Measurements from ENCODE around the gene EIF4G3. TPM values are rescaled to one million over a fixed set of nuclear protein-coding genes. Genes with fewer than 3 reads are reported as not detected.

EIF4G3 gene
- total RNA-seq, 4 donors from 2014 or later, result 41.2 to 57.3 (median 50.0) TPM

GRCh38 chr1:20975668-20976067 is 201.0 kb downstream of the EIF4G3 start:
- 93 to 98% methylated on average over 1 of the region's 1 CpG for WGBS, 2 donors
- Histone ChIP-seq H3K4me3 (no peak overlapping the region), H3K27me3 (no peaks in the 10 kb centered on the region), H3K27ac (no peak overlapping the region), H3K9me3 (no peaks in the 10 kb centered on the region), H3K36me3 (peaks cover 0 to 28% (median 0%) of the 10 kb centered on the region in 3 donors), H3K4me1 (no peaks in the 10 kb centered on the region)
- no peak for DNase-seq (ENCODE audit: low spot score in 2 of 2)
- TF ChIP-seq POLR2A (IDR thresholded peaks at IDR 0.05), result no peak
- no peak for TF ChIP-seq EP300 (IDR thresholded peaks at IDR 0.05)
- no peak for TF ChIP-seq CTCF (IDR thresholded peaks at IDR 0.05)

GRCh38 chr1:20974951-20975350 is 201.7 kb downstream of the EIF4G3 start:
- no peak overlapping the region for H3K27ac ChIP-seq
- H3K4me3 ChIP-seq, result no peak overlapping the region

GRCh38 chr1:20974069-20974468 is 202.6 kb downstream of the EIF4G3 start:
- Histone ChIP-seq H3K27me3 (no peaks in the 10 kb centered on the region), H3K4me1 (no peaks in the 10 kb centered on the region), H3K27ac (no peak overlapping the region), H3K36me3 (peaks cover 0 to 38% (median 0%) of the 10 kb centered on the region in 3 donors), H3K9me3 (no peaks in the 10 kb centered on the region), H3K4me3 (no peak overlapping the region)
- no peak for DNase-seq (ENCODE audit: low spot score in 2 of 2)
- 96% methylated on average over 1 of the region's 1 CpG for WGBS, 2 donors
- TF ChIP-seq CTCF (IDR thresholded peaks at IDR 0.05) (no peak), POLR2A (IDR thresholded peaks at IDR 0.05) (no peak), EP300 (IDR thresholded peaks at IDR 0.05) (no peak)

More at GRCh38 chr1:20974951-20975350, 201.7 kb downstream of the EIF4G3 start:
- Histone ChIP-seq H3K27me3 (no peaks in the 10 kb centered on the region), H3K4me1 (no peaks in the 10 kb centered on the region), H3K36me3 (peaks cover 0 to 34% (median 0%) of the 10 kb centered on the region in 3 donors), H3K9me3 (no peaks in the 10 kb centered on the region)
- no peak for DNase-seq (ENCODE audit: low spot score in 2 of 2)
- TF ChIP-seq CTCF (IDR thresholded peaks at IDR 0.05) (no peak), POLR2A (IDR thresholded peaks at IDR 0.05) (no peak), EP300 (IDR thresholded peaks at IDR 0.05) (no peak)

DNA sequence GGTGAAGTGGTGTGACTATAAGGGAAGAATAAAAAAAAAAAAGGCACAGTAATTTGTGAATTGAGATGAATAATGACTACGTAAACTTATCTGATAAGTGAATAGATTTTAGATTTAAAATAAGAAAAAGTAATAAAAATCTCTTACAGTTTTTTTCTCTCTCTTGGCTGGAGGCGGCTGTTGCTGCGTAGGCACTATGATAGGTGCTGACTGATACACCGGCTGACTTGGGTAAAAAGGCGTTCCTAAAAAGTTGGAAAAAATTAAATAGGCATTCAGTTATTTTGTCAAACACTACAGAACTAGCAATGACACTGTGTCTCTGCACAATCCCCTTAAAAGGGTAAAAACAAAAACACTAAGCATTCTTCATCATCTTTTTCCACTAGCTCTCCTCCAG is 203.8 kb downstream of the EIF4G3 start:
- Histone ChIP-seq H3K27me3 (no peaks in the 10 kb centered on the region), H3K4me3 (no peak overlapping the region), H3K27ac (no peak overlapping the region), H3K4me1 (no peaks in the 10 kb centered on the region), H3K9me3 (no peaks in the 10 kb centered on the region), H3K36me3 (peaks cover 0 to 47% (median 0%) of the 10 kb centered on the region in 3 donors)
- TF ChIP-seq CTCF (IDR thresholded peaks at IDR 0.05) (no peak), EP300 (IDR thresholded peaks at IDR 0.05) (no peak)
- 96 to 97% methylated on average over 5 of the region's 5 CpGs for WGBS, 2 donors
- no peak for DNase-seq (ENCODE audit: low spot score in 2 of 2)

- peaks cover 0 to 13% (median 0%) of the 10 kb centered on the region in 4 donors for H3K4me1 ChIP-seq
- no peak overlapping the region for H3K27ac ChIP-seq
- H3K36me3 ChIP-seq, result peaks cover 0 to 31% (median 0%) of the 10 kb centered on the region in 3 donors
- no peak for TF ChIP-seq CTCF (IDR thresholded peaks at IDR 0.05)
- H3K9me3 ChIP-seq, result no peaks in the 10 kb centered on the region
- H3K4me3 ChIP-seq, result no peak overlapping the region
- H3K27me3 ChIP-seq, result no peaks in the 10 kb centered on the region
- DNase-seq (ENCODE audit: low spot score in 2 of 2), result peak in 1 of 2 donors; percentile 5
- 49% methylated on average over 7 of the region's 7 CpGs for WGBS, 2 donors
Measured at GRCh38 chr1:20964540-20965484, 211.9 kb downstream of the EIF4G3 start.
